Ramos (cell line): ENCODE measurements around the gene GPAM.
"Not testable (repeated sequence)": the region's sequence is repeated elsewhere in the genome, so short reads cannot be mapped to it uniquely, and the experiment has no call there.

Source experiments
- in situ Hi-C: fragments of 300-500 bp; cut with MboI; formaldehyde crosslinking; loops from one replicate; pipeline ENCODE4 v1.14.3; 2022; ENCODE audit warnings: low sequenced_read_pairs; ENCODE audit not compliant: unreplicated experiment

Gene GPAM

GRCh38 chr10:112183329-112184051, at the start of gene GPAM:
GPAM (minus strand) TSS chr10:112183765; CDS start chr10:112181784, 1,981 bp downstream.
- in situ Hi-C loops, result no loop called here

- in situ Hi-C loops, result no loop called here
Measured at GRCh38 chr10:112232670-112233069, 49.1 kb upstream of the GPAM start.

GRCh38 chr10:112231602-112232400, 48.2 kb upstream of the GPAM start:
- in situ Hi-C loops, result no loop called here

GRCh38 chr10:112230325-112230988, 46.9 kb upstream of the GPAM start:
- in situ Hi-C loops, result no loop called here

GRCh38 chr10:112229901-112230300, 46.3 kb upstream of the GPAM start:
- in situ Hi-C loops, result no loop called here

GRCh38 chr10:112229096-112229495, 45.5 kb upstream of the GPAM start:
- in situ Hi-C loops, result no loop called here

GRCh38 chr10:112228366-112229088, 45.0 kb upstream of the GPAM start:
- in situ Hi-C loops, result not testable (repeated sequence)

GRCh38 chr10:112227331-112227987, 43.9 kb upstream of the GPAM start:
- in situ Hi-C loops, result no loop called here

- in situ Hi-C loops, result no loop called here
Measured at GRCh38 chr10:112226439-112227248, 43.1 kb upstream of the GPAM start.

GRCh38 chr10:112225771-112226438, 42.3 kb upstream of the GPAM start:
- in situ Hi-C loops, result no loop called here

GRCh38 chr10:112224933-112225529, 41.5 kb upstream of the GPAM start:
- in situ Hi-C loops, result no loop called here

GRCh38 chr10:112223725-112224124, 40.2 kb upstream of the GPAM start:
- in situ Hi-C loops, result no loop called here

GRCh38 chr10:112222799-112223198, 39.2 kb upstream of the GPAM start:
- in situ Hi-C loops, result no loop called here

- in situ Hi-C loops, result no loop called here
Measured at GRCh38 chr10:112221545-112221944, 38.0 kb upstream of the GPAM start.

- in situ Hi-C loops, result no loop called here
Measured at GRCh38 chr10:112218960-112219359, 35.4 kb upstream of the GPAM start.

- in situ Hi-C loops, result no loop called here
Measured at GRCh38 chr10:112218036-112218390, 34.4 kb upstream of the GPAM start.

- in situ Hi-C loops, result no loop called here
Measured at GRCh38 chr10:112217386-112218035, 33.9 kb upstream of the GPAM start.

GRCh38 chr10:112216966-112217365, 33.4 kb upstream of the GPAM start:
- in situ Hi-C loops, result no loop called here
